Measurements from ENCODE around the gene DNAL1. TPM values are rescaled to one million over a fixed set of nuclear protein-coding genes. Genes with fewer than 3 reads are reported as not detected.

Gene DNAL1
- total RNA-seq, 2 donors from 2014 or later: 7.6 to 9.4 TPM

- Mint-ChIP-seq H3K27me3 (no peaks in the 10 kb centered on the region), H3K27ac (no peak overlapping the region), H3K4me1 (ENCODE audit: low read depth in 2 of 2) (peaks cover 9 to 14% of the 10 kb centered on the region in 2 donors), H3K36me3 (peaks cover 10% of the 10 kb centered on the region), H3K4me3 (no peak overlapping the region), H3K9me3 (no peaks in the 10 kb centered on the region)
- ATAC-seq (no peak), DNase-seq (ENCODE audit: low spot score) (no peak)
Observed at GRCh38 chr14:73717711-73718417, 73.1 kb downstream of the DNAL1 start.

GRCh38 chr14:73718418-73719251, 73.8 kb downstream of the DNAL1 start:
- H3K27ac Mint-ChIP-seq: no peak overlapping the region
- ATAC-seq: no peak
- peaks cover 1 to 10% of the 10 kb centered on the region in 2 donors for H3K4me1 Mint-ChIP-seq (ENCODE audit: low read depth in 2 of 2)

GRCh38 chr14:73719361-73719760, 74.6 kb downstream of the DNAL1 start:
- H3K36me3 Mint-ChIP-seq: peaks cover 18% of the 10 kb centered on the region
- H3K4me1 Mint-ChIP-seq (ENCODE audit: low read depth in 2 of 2): peaks cover 0 to 12% of the 10 kb centered on the region in 2 donors
- no peak for ATAC-seq
- DNase-seq (ENCODE audit: low spot score): no peak
- no peaks in the 10 kb centered on the region for H3K27me3 Mint-ChIP-seq
- H3K27ac Mint-ChIP-seq: no peak overlapping the region
- no peak overlapping the region for H3K4me3 Mint-ChIP-seq
- H3K9me3 Mint-ChIP-seq: no peaks in the 10 kb centered on the region

More at GRCh38 chr14:73718418-73719251, 73.8 kb downstream of the DNAL1 start:
- Mint-ChIP-seq H3K27me3 (no peaks in the 10 kb centered on the region), H3K4me3 (no peak overlapping the region), H3K36me3 (peaks cover 14% of the 10 kb centered on the region), H3K9me3 (no peaks in the 10 kb centered on the region)
- no peak for DNase-seq (ENCODE audit: low spot score)

- ATAC-seq (no peak), DNase-seq (ENCODE audit: low spot score) (no peak)
- no peaks in the 10 kb centered on the region for H3K9me3 Mint-ChIP-seq
- H3K4me3 Mint-ChIP-seq: no peak overlapping the region
- H3K4me1 Mint-ChIP-seq (ENCODE audit: low read depth in 2 of 2): peaks cover 0 to 10% of the 10 kb centered on the region in 2 donors
- H3K27ac Mint-ChIP-seq: no peak overlapping the region
- peaks cover 18% of the 10 kb centered on the region for H3K36me3 Mint-ChIP-seq
- H3K27me3 Mint-ChIP-seq: no peaks in the 10 kb centered on the region
Observed at GRCh38 chr14:73719791-73720190, 75.0 kb downstream of the DNAL1 start.

- DNase-seq (ENCODE audit: low spot score) (no peak), ATAC-seq (no peak)
- Mint-ChIP-seq H3K27me3 (no peaks in the 10 kb centered on the region), H3K4me3 (no peak overlapping the region), H3K4me1 (ENCODE audit: low read depth in 2 of 2) (peaks cover 0 to 8% of the 10 kb centered on the region in 2 donors), H3K9me3 (no peaks in the 10 kb centered on the region), H3K27ac (no peak overlapping the region), H3K36me3 (peaks cover 18% of the 10 kb centered on the region)
Observed at GRCh38 chr14:73720636-73721035, 75.8 kb downstream of the DNAL1 start.

- Mint-ChIP-seq H3K9me3 (no peaks in the 10 kb centered on the region), H3K4me1 (ENCODE audit: low read depth in 2 of 2) (peaks cover 0 to 8% of the 10 kb centered on the region in 2 donors), H3K27ac (no peak overlapping the region), H3K36me3 (peaks cover 18% of the 10 kb centered on the region), H3K4me3 (no peak overlapping the region), H3K27me3 (no peaks in the 10 kb centered on the region)
- ATAC-seq (no peak), DNase-seq (ENCODE audit: low spot score) (no peak)
Observed at GRCh38 chr14:73721101-73721821, 76.5 kb downstream of the DNAL1 start.

GRCh38 chr14:73722581-73722980, 77.8 kb downstream of the DNAL1 start:
- peaks cover 0 to 8% of the 10 kb centered on the region in 2 donors for H3K4me1 Mint-ChIP-seq (ENCODE audit: low read depth in 2 of 2)
- H3K27me3 Mint-ChIP-seq: no peaks in the 10 kb centered on the region
- H3K9me3 Mint-ChIP-seq: no peaks in the 10 kb centered on the region
- no peak for ATAC-seq
- H3K36me3 Mint-ChIP-seq: peaks cover 18% of the 10 kb centered on the region
- DNase-seq (ENCODE audit: low spot score): no peak
- no peak overlapping the region for H3K27ac Mint-ChIP-seq
- no peak overlapping the region for H3K4me3 Mint-ChIP-seq

- Mint-ChIP-seq H3K27ac (peak overlapping the region; percentile 57 to 81), H3K36me3 (peaks cover 18% of the 10 kb centered on the region), H3K4me1 (ENCODE audit: low read depth in 2 of 2) (peaks cover 3 to 9% of the 10 kb centered on the region in 2 donors), H3K4me3 (no peak overlapping the region), H3K9me3 (no peaks in the 10 kb centered on the region), H3K27me3 (no peaks in the 10 kb centered on the region)
- DNase-seq (ENCODE audit: low spot score) (no peak), ATAC-seq (no peak)
Observed at GRCh38 chr14:73723406-73723796, 78.6 kb downstream of the DNAL1 start.

- H3K27me3 Mint-ChIP-seq: no peaks in the 10 kb centered on the region
- peaks cover 18% of the 10 kb centered on the region for H3K36me3 Mint-ChIP-seq
- H3K27ac Mint-ChIP-seq: peak overlapping the region; percentile 57 to 81
- H3K4me3 Mint-ChIP-seq: no peak overlapping the region
- DNase-seq (ENCODE audit: low spot score) (no peak), ATAC-seq (no peak)
- H3K4me1 Mint-ChIP-seq (ENCODE audit: low read depth in 2 of 2): peaks cover 9 to 15% of the 10 kb centered on the region in 2 donors
- H3K9me3 Mint-ChIP-seq: no peaks in the 10 kb centered on the region
Observed at GRCh38 chr14:73723797-73724661, 79.2 kb downstream of the DNAL1 start.

GRCh38 chr14:73724696-73725095, 79.9 kb downstream of the DNAL1 start:
- H3K27me3 Mint-ChIP-seq: no peaks in the 10 kb centered on the region
- peak overlapping the region in 1 of 2 donors; percentile 81 for H3K27ac Mint-ChIP-seq
- H3K36me3 Mint-ChIP-seq: peaks cover 13% of the 10 kb centered on the region
- H3K4me1 Mint-ChIP-seq (ENCODE audit: low read depth in 2 of 2): peaks cover 15 to 22% of the 10 kb centered on the region in 2 donors
- DNase-seq (ENCODE audit: low spot score) (no peak), ATAC-seq (no peak)
- H3K4me3 Mint-ChIP-seq: no peak overlapping the region
- H3K9me3 Mint-ChIP-seq: no peaks in the 10 kb centered on the region

GRCh38 chr14:73725116-73726024, 80.6 kb downstream of the DNAL1 start:
- peaks cover 18 to 26% of the 10 kb centered on the region in 2 donors for H3K4me1 Mint-ChIP-seq (ENCODE audit: low read depth in 2 of 2)
- H3K27ac Mint-ChIP-seq: peak overlapping the region in 1 of 2 donors; percentile 75
- ATAC-seq: no peak

More at GRCh38 chr14:73725116-73726024, 80.6 kb downstream of the DNAL1 start:
- H3K9me3 Mint-ChIP-seq: no peaks in the 10 kb centered on the region
- no peaks in the 10 kb centered on the region for H3K27me3 Mint-ChIP-seq
- H3K4me3 Mint-ChIP-seq: no peak overlapping the region
- H3K36me3 Mint-ChIP-seq: peaks cover 17% of the 10 kb centered on the region
- no peak for DNase-seq (ENCODE audit: low spot score)

Data from natural killer cell treated with Interleukin-12 subunit alpha and Interleukin-12 subunit beta and Interleukin-15 and Interleukin-18, amount 100 ng/mL, for 72 hours (primary cell).